Stomach smooth muscle (tissue), 2 donors: ENCODE results near the gene PLGLB1.
"Not testable (repeated sequence)": the region's sequence is repeated elsewhere in the genome, so short reads cannot be mapped to it uniquely, and the experiment has no call there.

Experiments
- H3K27ac ChIP-seq: one replicate; pipeline ENCODE4 v1.7.0; 2013; ENCODE audit warnings: mild to moderate bottlenecking, low read length, inconsistent platforms
- H3K27me3 ChIP-seq, 2 donors: one replicate each; pipeline ENCODE4 v1.7.0; 2013; ENCODE audit warnings: low read length in 2 of 2; ENCODE audit not compliant: insufficient read depth in 2 of 2, control insufficient read depth in 1 of 2
- H3K36me3 ChIP-seq, 2 donors: one replicate each; pipeline ENCODE4 v1.7.0; 2013; ENCODE audit warnings: low read length in 2 of 2; ENCODE audit not compliant: control insufficient read depth in 2 of 2, insufficient read depth in 2 of 2
- H3K4me1 ChIP-seq: one replicate; pipeline ENCODE4 v1.7.0; 2013; ENCODE audit warnings: low read length; ENCODE audit not compliant: control insufficient read depth, insufficient read depth
- H3K4me3 ChIP-seq, 2 donors: one replicate each; pipeline ENCODE4 v1.7.0; 2013; ENCODE audit warnings: low read length in 2 of 2
- H3K9ac ChIP-seq, 2 donors: one replicate each; pipeline ENCODE4 v1.7.0; 2013; ENCODE audit warnings: low read length in 2 of 2, mild to moderate bottlenecking in 1 of 2
- H3K9me3 ChIP-seq, 2 donors: one replicate each; pipeline ENCODE4 v1.7.0; 2013; ENCODE audit warnings: low read length in 2 of 2; ENCODE audit not compliant: control insufficient read depth in 2 of 2
- donor health status: healthy.
- donor health status: Pancreatic carcinoma.

Gene PLGLB1

GRCh38 chr2:87025927-87026326 lies 4.3 kb upstream of the PLGLB1 start:
- H3K4me3 ChIP-seq, H3K27ac ChIP-seq, H3K9me3 ChIP-seq, H3K36me3 ChIP-seq, H3K27me3 ChIP-seq, H3K4me1 ChIP-seq, H3K9ac ChIP-seq: not testable (repeated sequence)

GRCh38 chr2:87023988-87024615 lies 2.5 kb upstream of the PLGLB1 start:
- H3K4me1 ChIP-seq, H3K9me3 ChIP-seq, H3K27me3 ChIP-seq, H3K9ac ChIP-seq, H3K36me3 ChIP-seq, H3K4me3 ChIP-seq, H3K27ac ChIP-seq: not testable (repeated sequence)

DNA sequence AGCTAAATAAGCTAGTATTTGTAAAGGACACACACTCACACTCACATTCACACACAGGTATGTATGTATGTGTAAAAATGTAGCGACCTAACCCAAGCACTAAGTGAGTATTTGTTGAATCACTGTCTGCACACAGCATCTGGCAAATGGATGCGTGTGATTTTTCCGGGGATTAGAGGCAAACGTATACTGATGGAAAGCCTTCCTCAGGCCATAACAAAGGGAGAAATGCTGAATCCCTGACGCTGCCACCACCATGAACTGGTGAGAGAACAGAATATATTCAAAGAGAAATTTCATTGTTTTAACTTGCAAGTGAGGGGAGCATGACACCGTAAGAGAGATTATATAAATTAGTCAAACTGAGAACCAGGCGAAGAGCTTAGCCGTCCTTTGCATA lies 601 bp downstream of the PLGLB1 start:
- not testable (repeated sequence) for H3K36me3 ChIP-seq, H3K27me3 ChIP-seq, H3K27ac ChIP-seq, H3K9ac ChIP-seq, H3K4me1 ChIP-seq, H3K9me3 ChIP-seq, H3K4me3 ChIP-seq

DNA sequence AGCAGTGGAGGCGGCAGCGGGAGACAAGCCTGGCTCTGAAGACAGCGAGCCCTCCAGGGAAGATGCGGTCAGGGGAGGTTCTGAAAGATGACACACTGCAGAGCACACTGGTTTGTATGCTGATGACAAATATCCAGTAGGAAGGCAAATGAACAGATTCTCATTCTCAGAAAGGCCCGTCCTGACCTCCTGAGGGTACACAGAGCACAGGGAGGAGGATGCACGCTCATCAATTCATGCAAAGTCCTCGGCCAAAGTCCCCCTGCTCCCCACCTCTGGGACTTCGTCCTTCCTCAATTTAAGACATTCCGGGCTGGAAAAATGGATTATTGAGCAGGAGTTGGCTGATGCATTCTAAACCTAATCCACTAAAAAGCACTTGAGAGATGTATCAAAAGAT lies 2.6 kb downstream of the PLGLB1 start:
- not testable (repeated sequence) for H3K27me3 ChIP-seq, H3K9me3 ChIP-seq

GRCh38 chr2:87014489-87015169 lies 7.0 kb downstream of the PLGLB1 start:
- H3K36me3 ChIP-seq, H3K4me1 ChIP-seq, H3K9me3 ChIP-seq, H3K4me3 ChIP-seq, H3K27me3 ChIP-seq, H3K9ac ChIP-seq, H3K27ac ChIP-seq: not testable (repeated sequence)

More for the DNA sequence above, 2.6 kb downstream of the PLGLB1 start:
- not testable (repeated sequence) for H3K36me3 ChIP-seq, H3K27ac ChIP-seq, H3K4me1 ChIP-seq, H3K4me3 ChIP-seq, H3K9ac ChIP-seq

DNA sequence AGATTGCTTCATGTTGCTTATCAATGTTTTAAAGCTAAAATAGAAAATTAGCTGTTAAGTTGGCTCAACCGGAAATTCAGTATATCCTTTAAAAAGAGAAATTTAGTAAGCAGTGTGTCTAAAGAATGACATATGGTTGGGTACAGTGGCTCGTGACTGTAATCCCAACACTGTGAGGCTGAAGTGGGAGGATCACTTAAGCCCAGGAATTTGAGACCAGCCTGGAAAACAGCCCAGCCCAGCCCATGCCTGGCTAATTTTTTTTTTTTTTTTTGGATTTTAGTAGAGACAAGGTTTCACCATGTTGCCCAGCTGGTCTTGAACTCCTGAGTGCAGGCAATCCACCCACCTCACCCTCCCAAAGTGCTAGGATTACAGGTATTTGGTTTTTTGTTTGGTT lies 17.2 kb downstream of the PLGLB1 start:
- H3K9ac ChIP-seq, H3K4me1 ChIP-seq, H3K4me3 ChIP-seq, H3K27ac ChIP-seq, H3K9me3 ChIP-seq, H3K27me3 ChIP-seq, H3K36me3 ChIP-seq: not testable (repeated sequence)
